ENCODE measurements around the gene OR9A4.

OR9A4 gene

DNA sequence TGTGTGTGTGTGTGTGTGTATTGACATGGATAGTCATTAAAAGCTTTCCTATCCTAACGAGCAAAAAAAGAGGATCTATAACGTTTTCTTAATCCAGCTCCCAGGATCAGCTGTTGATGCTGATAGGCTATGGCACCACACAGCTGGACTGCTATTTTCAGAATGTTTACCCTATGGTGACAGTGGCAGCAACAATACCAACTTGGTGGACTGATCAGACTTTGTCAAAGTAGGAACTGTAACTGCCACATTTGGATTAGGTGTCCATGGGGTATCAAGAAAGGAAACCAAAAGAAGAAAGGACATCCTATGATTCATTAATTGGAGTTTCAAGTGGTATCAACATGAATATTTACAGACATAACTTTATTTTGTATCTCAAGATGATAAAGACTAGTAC is 33.3 kb downstream of the OR9A4 start:
- no peak for DNase-seq

DNA sequence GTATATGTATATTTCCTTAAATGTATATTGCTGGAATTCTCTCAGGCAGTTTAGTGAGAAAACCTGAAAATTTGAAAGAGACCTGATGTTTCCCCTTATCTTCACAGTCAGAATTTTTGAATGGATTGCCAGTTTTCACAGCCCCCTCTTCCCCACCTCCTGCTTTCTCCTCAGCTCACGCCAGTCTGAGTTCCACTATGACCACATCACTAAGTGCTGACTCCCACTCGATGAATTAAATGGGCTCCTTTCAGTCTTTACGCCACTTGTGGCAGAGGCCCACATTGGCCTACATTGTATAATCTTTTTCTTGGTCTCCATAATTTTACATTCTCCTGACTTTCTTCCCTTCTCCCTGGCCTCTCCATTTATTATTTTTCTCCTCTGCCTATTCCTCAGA is 33.7 kb downstream of the OR9A4 start:
- DNase-seq: no peak

DNA sequence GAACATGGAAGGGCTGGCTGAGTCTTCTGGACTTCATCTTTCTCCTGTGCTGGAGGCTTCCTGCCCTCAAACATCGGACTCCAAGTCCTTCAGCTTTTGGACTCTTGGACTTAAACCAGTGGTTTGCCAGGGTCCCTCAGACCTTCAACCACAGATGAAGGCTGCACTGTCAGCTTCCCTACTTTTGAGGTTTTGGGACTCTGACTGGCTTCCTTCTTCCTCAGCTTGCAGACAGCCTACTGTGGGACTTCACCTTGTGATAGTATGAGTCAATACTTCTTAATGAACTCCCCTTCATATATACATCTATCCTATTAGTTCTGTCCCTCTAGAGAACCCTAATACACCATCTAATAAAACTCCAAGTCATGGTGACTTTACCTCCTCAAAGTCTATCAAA is 34.6 kb downstream of the OR9A4 start:
- no peak for DNase-seq

DNA sequence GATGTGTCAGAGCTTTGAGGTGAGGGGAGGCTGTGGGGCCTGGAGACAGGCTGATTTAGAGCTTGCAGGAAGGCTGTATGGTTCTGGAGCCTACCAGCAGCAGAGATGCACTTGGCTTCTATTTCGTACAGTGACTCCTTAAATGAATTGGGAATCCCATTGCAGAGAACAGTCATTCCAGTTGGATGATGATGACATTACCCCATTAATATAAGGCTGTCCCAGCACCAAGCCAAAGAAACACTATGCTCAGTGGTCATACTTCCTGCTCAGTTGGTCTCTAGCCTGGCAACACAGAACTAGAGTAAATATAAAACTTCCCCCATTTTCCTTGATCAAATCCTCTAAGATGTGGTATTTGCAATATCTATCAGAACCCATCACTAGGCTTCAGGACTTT is 36.3 kb downstream of the OR9A4 start:
- DNase-seq: no peak

DNA sequence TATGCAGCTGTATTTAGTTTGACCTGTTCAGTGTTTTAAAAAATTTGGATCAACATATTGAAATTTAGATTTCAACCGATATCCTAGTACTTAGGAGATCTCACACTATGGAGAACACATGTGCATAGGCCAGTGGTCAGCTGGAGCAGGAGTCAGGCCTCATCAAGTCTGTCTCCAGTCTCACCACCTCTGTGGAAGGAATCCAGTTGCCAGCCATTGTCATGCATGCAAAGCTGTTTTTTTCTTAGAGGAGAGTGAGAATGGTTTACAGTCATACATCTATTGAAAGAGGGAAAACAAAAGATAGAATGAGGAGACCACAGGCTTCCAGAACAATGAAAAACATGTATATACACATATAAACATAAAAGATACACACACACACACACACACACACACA is 38.1 kb downstream of the OR9A4 start:
- DNase-seq: no peak

DNA sequence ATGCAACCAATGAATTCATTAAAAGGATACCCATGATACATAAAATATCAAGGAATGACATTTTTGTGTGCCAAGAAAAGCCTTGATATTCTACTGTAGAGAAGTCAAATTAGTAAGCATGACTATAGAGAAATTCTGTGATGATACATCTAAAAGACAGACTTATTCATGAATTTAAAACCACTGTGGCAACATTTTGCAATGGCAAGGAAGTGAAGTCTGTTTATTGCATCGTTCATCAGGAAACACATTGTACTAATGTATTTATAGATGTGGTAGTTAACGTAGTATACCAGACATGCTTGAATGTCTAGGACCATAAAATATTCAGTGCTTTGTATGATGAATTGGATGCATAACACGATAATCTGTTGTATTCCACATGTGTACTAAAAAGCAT is 39.9 kb downstream of the OR9A4 start:
- DNase-seq: no peak

DNA sequence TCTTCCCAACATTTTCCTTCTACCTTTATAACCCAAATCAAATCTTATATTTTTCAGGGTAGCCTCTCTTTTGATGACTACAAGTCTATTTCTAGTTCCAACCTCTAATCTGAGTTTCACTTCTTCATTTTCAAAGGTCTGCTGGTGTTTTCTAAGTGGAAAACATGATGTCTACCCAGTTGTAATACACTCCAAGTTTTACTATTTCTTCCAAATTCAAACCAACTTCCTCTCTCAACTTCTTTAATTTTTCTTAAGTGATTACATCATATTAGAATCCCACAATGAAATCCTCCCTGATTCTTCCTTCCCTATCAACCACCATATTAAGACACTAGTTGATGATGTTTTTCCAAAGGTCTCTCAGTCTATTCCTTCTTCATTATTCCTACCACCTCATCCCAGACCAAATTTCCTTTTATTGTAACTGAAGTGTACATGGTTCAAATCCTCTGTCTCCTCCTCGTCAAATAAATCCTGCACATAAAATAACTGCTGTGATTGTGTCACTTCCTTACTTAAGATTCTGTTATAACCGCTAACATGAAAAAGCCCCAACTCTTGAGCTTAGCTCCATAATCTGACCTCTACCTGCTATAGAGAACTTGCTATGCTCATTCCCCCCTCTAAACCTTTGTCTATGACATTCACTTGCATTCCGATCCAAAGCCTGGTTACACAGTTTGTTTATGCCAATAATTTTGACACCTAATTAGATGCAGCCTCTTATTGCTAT is 44.7 kb downstream of the OR9A4 start:
- DNase-seq: no peak

Data from activated naive CD4-positive, alpha-beta T cell (primary cell).